ENCODE results near the gene ZNF618.

The ZNF618 gene

GRCh38 chr9:114083666-114084065, 207.6 kb downstream of the ZNF618 start:
- H3K4me3 ChIP-seq (replicated peaks; ENCODE audit: low read depth, low read length) = no peak overlapping the region
- DNase-seq (ENCODE audit: extremely low read depth, low read depth) = no peak
- no peak for TF ChIP-seq CTCF (IDR thresholded peaks at IDR 0.05; ENCODE audit: low read depth, low read length, missing control alignments)

- TF ChIP-seq CTCF (IDR thresholded peaks at IDR 0.05; ENCODE audit: low read depth, low read length, missing control alignments) = no peak
- DNase-seq (ENCODE audit: extremely low read depth, low read depth) = no peak
- no peak overlapping the region for H3K4me3 ChIP-seq (replicated peaks; ENCODE audit: low read depth, low read length)
These were observed 208.4 kb downstream of the ZNF618 start for GRCh38 chr9:114084282-114085073.

- no peak for TF ChIP-seq CTCF (IDR thresholded peaks at IDR 0.05; ENCODE audit: low read depth, low read length, missing control alignments)
- H3K4me3 ChIP-seq (replicated peaks; ENCODE audit: low read depth, low read length) = no peak overlapping the region
- DNase-seq (ENCODE audit: extremely low read depth, low read depth) = no peak
These were observed 209.3 kb downstream of the ZNF618 start for GRCh38 chr9:114085387-114085789.

- no peak overlapping the region for H3K4me3 ChIP-seq (replicated peaks; ENCODE audit: low read depth, low read length)
- DNase-seq (ENCODE audit: extremely low read depth, low read depth) = no peak
- TF ChIP-seq CTCF (IDR thresholded peaks at IDR 0.05; ENCODE audit: low read depth, low read length, missing control alignments) = no peak
These were observed 209.9 kb downstream of the ZNF618 start for GRCh38 chr9:114086009-114086408.

- no peak for TF ChIP-seq CTCF (IDR thresholded peaks at IDR 0.05; ENCODE audit: low read depth, low read length, missing control alignments)
- H3K4me3 ChIP-seq (replicated peaks; ENCODE audit: low read depth, low read length) = no peak overlapping the region
- DNase-seq (ENCODE audit: extremely low read depth, low read depth) = no peak
These were observed 210.5 kb downstream of the ZNF618 start for GRCh38 chr9:114086607-114087006.

- no peak overlapping the region for H3K4me3 ChIP-seq (replicated peaks; ENCODE audit: low read depth, low read length)
- DNase-seq (ENCODE audit: extremely low read depth, low read depth) = no peak
- TF ChIP-seq CTCF (IDR thresholded peaks at IDR 0.05; ENCODE audit: low read depth, low read length, missing control alignments) = no peak
These were observed 211.6 kb downstream of the ZNF618 start for GRCh38 chr9:114087721-114088120.
